SK-N-SH (cell line): ENCODE data around the gene SMC1B.

Experiments used
- CTCF ChIP-seq: fragments of 200-600 bp; sonication (generic); IDR thresholded peaks from 2 replicates; pipeline ENCODE4 v1.6.1; 2017; ENCODE audit warnings: antibody characterized with exemption, mild to moderate bottlenecking, moderate library complexity
- NFIC ChIP-seq: IDR thresholded peaks from 2 replicates; pipeline ENCODE4 v1.4.0; 2012; ENCODE audit warnings: borderline replicate concordance
- NRF1 ChIP-seq: IDR thresholded peaks from 2 replicates; pipeline ENCODE4 v1.6.1; 2012; ENCODE audit warnings: low read depth, mild to moderate bottlenecking, low read length
- RAD21 ChIP-seq: IDR thresholded peaks from 2 replicates; pipeline ENCODE4 v1.6.1; 2012; ENCODE audit warnings: mild to moderate bottlenecking, low read length
- RCOR1 ChIP-seq: fragments of 150-350 bp; IDR thresholded peaks from 2 replicates; pipeline ENCODE4 v1.6.1; 2017; ENCODE audit warnings: antibody characterized with exemption, low read length
- TAF1 ChIP-seq: IDR thresholded peaks from 2 replicates; pipeline ENCODE4 v1.6.1; 2012; ENCODE audit warnings: low read depth, mild to moderate bottlenecking, low read length, moderate library complexity, borderline replicate concordance

GRCh38 chr22:45426387-45426786, 13.0 kb upstream of the SMC1B start:
- TF ChIP-seq CTCF (no peak), RAD21 (no peak), TAF1 (no peak), RCOR1 (no peak), NRF1 (no peak), NFIC (no peak)
